ENCODE results near the gene SFXN1.

DNA sequence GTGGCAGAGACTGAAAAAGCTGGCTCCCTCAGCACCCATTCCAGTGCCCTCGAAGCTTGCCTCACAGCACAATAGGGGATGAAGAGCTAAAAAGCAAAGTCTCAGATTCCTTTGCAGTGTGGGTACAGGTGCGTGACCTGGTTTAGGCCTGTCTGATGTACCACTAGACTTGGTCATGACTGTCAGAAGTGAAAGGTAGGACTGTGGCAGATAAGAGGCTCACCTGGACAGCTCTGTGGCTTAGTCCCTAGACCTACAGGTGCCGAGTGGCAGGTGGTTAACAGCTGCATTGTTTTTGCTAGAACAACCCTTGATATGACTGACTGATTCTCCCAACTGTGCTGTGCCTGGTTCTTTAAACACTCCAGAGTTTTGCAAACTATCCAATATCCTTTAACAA is 14.7 kb upstream of the SFXN1 start:
- TF ChIP-seq CTCF (conservative IDR thresholded peaks at IDR 0.05; ENCODE audit: low read length) (no peak), EZH2phosphoT487 (IDR thresholded peaks at IDR 0.05; ENCODE audit: borderline replicate concordance) (no peak)

All from Loucy (cell line).